Placental pericyte (primary cell): ENCODE measurements around the gene BLTP1. TPM values are rescaled to one million over a fixed set of nuclear protein-coding genes. Genes with fewer than 3 reads are reported as not detected.

ENCODE experiments used
- total RNA-seq: library from RNA; depleted of rRNA; stranded (reverse); fragments of >200 nt; gene quantifications from 2 replicates; pipeline ENCODE4 v1.2.3, GENCODE V29; 2012

BLTP1 gene, protein sequence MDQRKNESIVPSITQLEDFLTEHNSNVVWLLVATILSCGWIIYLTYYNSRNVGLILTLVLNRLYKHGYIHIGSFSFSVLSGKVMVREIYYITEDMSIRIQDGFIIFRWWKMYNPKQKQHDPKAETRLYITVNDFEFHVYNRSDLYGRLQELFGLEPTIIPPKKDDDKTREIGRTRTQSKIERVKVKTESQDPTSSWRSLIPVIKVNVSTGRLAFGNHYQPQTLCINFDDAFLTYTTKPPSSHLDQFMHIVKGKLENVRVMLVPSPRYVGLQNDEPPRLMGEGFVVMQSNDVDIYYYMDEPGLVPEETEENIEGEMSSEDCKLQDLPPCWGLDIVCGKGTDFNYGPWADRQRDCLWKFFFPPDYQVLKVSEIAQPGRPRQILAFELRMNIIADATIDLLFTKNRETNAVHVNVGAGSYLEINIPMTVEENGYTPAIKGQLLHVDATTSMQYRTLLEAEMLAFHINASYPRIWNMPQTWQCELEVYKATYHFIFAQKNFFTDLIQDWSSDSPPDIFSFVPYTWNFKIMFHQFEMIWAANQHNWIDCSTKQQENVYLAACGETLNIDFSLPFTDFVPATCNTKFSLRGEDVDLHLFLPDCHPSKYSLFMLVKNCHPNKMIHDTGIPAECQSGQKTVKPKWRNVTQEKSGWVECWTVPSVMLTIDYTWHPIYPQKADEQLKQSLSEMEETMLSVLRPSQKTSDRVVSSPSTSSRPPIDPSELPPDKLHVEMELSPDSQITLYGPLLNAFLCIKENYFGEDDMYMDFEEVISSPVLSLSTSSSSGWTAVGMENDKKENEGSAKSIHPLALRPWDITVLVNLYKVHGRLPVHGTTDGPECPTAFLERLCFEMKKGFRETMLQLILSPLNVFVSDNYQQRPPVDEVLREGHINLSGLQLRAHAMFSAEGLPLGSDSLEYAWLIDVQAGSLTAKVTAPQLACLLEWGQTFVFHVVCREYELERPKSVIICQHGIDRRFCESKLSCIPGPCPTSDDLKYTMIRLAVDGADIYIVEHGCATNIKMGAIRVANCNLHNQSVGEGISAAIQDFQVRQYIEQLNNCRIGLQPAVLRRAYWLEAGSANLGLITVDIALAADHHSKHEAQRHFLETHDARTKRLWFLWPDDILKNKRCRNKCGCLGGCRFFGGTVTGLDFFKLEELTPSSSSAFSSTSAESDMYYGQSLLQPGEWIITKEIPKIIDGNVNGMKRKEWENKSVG (N-terminal part only)
- total RNA-seq: 56.5 and 100 TPM in 2 replicates

DNA sequence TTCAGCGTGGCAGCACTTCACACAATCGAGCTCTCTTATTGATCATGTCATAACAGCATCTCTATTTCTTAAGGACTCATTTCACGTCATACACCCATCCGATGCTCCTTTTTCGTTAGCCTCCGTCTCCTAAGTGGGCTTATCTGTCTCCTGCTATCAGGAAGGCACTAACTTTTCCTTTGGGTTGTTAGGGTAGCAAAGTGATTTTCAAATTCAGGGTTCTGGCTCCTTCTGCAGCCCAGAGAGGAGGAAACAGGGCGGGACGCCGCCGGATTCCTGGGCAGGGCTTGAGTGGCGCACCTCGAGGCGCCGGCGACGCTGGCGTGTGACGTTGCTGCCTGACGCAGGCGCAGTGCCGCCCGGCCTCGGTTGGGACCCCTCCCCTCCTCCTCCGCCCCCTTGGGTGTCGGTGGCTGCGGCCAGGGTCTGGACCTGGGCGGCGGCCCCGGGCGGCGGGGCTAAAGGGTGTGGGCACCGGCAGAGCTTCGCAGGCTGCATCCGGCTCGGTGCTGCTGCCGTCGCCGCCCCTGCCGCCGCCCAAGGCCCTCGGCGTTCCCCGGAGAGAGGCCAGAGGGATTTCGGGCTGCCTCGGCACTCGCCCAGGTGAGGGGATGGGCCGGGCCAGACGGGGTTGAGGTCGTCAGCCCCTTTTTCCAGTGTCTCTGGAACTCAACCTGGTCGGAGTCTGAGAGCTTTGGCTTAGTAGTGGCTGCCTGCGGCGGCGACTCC lies at the start of gene BLTP1:
TSS of gene BLTP1 (plus strand) at position 350 of the 729 bp plus-strand sequence. CDS start 18,317 bp downstream, outside the sequence.

Other genes with a start within 250 kb of the BLTP1 start
- gene TRPC3, start 200.3 kb upstream of the BLTP1 start, total RNA-seq: 1.0 TPM in 1 of 2 replicates, not detected in the other
- gene ADAD1, start 226.7 kb downstream of the BLTP1 start, total RNA-seq: not detected in 2 replicates